GM21529 (cell line): Measurements from ENCODE around the gene RAD51B.

Source experiments
- ATAC-seq: cut with Tn5 transposase; IDR thresholded peaks from one replicate; pipeline ENCODE4 v1.9.1; 2021; ENCODE audit not compliant: unreplicated experiment

Gene RAD51B

GRCh38 chr14:68766299-68767247 is 947.0 kb downstream of the RAD51B start:
- ATAC-seq = no peak

- no peak for ATAC-seq
Measured at GRCh38 chr14:68767248-68767645, 947.7 kb downstream of the RAD51B start.

- ATAC-seq = no peak
Measured at GRCh38 chr14:68768316-68768715, 948.7 kb downstream of the RAD51B start.

GRCh38 chr14:68770051-68770450 is 950.5 kb downstream of the RAD51B start:
- ATAC-seq = no peak

- ATAC-seq = no peak
Measured at GRCh38 chr14:68770553-68771286, 951.1 kb downstream of the RAD51B start.

- ATAC-seq = no peak
Measured at GRCh38 chr14:68771631-68772030, 952.1 kb downstream of the RAD51B start.

GRCh38 chr14:68772761-68773381 is 953.3 kb downstream of the RAD51B start:
- no peak for ATAC-seq

- ATAC-seq = no peak
Measured at GRCh38 chr14:68774771-68775613, 955.4 kb downstream of the RAD51B start.

- no peak for ATAC-seq
Measured at GRCh38 chr14:68775614-68776126, 956.1 kb downstream of the RAD51B start.

GRCh38 chr14:68777644-68778043 is 958.1 kb downstream of the RAD51B start:
- no peak for ATAC-seq
